ENCODE results near the gene ABLIM1.

The ABLIM1 gene

GRCh38 chr10:114654822-114655575 is 3.1 kb downstream of the ABLIM1 start:
- no peak overlapping the region for H3K4me3 ChIP-seq (ENCODE audit: low read depth, low read length)
- H3K36me3 ChIP-seq, result no peaks in the 10 kb centered on the region
- TF ChIP-seq CTCF (IDR thresholded peaks at IDR 0.05; ENCODE audit: low read depth, low read length), result no peak
- H3K9me3 ChIP-seq (ENCODE audit: severe bottlenecking), result peaks cover 2% of the 10 kb centered on the region
- no peaks in the 10 kb centered on the region for H3K27me3 ChIP-seq (ENCODE audit: insufficient read depth, low read depth, severe bottlenecking)
- no peak for DNase-seq
- H3K27ac ChIP-seq, result no peak overlapping the region

- no peaks in the 10 kb centered on the region for H3K27me3 ChIP-seq (ENCODE audit: insufficient read depth, low read depth, severe bottlenecking)
- 0 out of 2 replicates have a peak, but pooled peaks have one; percentile 6 for TF ChIP-seq CTCF (IDR thresholded peaks at IDR 0.05; ENCODE audit: low read depth, low read length)
- H3K4me3 ChIP-seq (ENCODE audit: low read depth, low read length), result no peak overlapping the region
- no peak overlapping the region for H3K27ac ChIP-seq
- DNase-seq, result no peak
- peaks cover 2% of the 10 kb centered on the region for H3K9me3 ChIP-seq (ENCODE audit: severe bottlenecking)
- no peaks in the 10 kb centered on the region for H3K36me3 ChIP-seq
These were observed 4.1 kb downstream of the ABLIM1 start for GRCh38 chr10:114653926-114654325.

- peaks cover 2% of the 10 kb centered on the region for H3K9me3 ChIP-seq (ENCODE audit: severe bottlenecking)
- no peak overlapping the region for H3K27ac ChIP-seq
- no peak for DNase-seq
- H3K4me3 ChIP-seq (ENCODE audit: low read depth, low read length), result no peak overlapping the region
- no peak for TF ChIP-seq CTCF (IDR thresholded peaks at IDR 0.05; ENCODE audit: low read depth, low read length)
- H3K36me3 ChIP-seq, result no peaks in the 10 kb centered on the region
- no peaks in the 10 kb centered on the region for H3K27me3 ChIP-seq (ENCODE audit: insufficient read depth, low read depth, severe bottlenecking)
These were observed 5.4 kb downstream of the ABLIM1 start for GRCh38 chr10:114652402-114653368.

- Histone ChIP-seq H3K9me3 (ENCODE audit: severe bottlenecking) (no peaks in the 10 kb centered on the region), H3K27me3 (ENCODE audit: insufficient read depth, low read depth, severe bottlenecking) (no peaks in the 10 kb centered on the region), H3K4me3 (ENCODE audit: low read depth, low read length) (no peak overlapping the region), H3K36me3 (no peaks in the 10 kb centered on the region), H3K27ac (no peak overlapping the region)
- no peak for DNase-seq
- TF ChIP-seq CTCF (IDR thresholded peaks at IDR 0.05; ENCODE audit: low read depth, low read length), result no peak
These were observed 7.2 kb downstream of the ABLIM1 start for GRCh38 chr10:114650831-114651230.

GRCh38 chr10:114650266-114650665 is 7.8 kb downstream of the ABLIM1 start:
- H3K27ac ChIP-seq, result no peak overlapping the region

More at GRCh38 chr10:114650266-114650665, 7.8 kb downstream of the ABLIM1 start:
- Histone ChIP-seq H3K9me3 (ENCODE audit: severe bottlenecking) (no peaks in the 10 kb centered on the region), H3K4me3 (ENCODE audit: low read depth, low read length) (no peak overlapping the region), H3K36me3 (no peaks in the 10 kb centered on the region), H3K27me3 (ENCODE audit: insufficient read depth, low read depth, severe bottlenecking) (no peaks in the 10 kb centered on the region)
- no peak for TF ChIP-seq CTCF (IDR thresholded peaks at IDR 0.05; ENCODE audit: low read depth, low read length)
- DNase-seq, result no peak
